ENCODE results near the gene IGDCC3. TPM values are rescaled to one million over a fixed set of nuclear protein-coding genes. Genes with fewer than 3 reads are reported as not detected.
"Not testable (repeated sequence)": the region's sequence is repeated elsewhere in the genome, so short reads cannot be mapped to it uniquely, and the experiment has no call there.

IGDCC3 gene
- polyA plus RNA-seq, 4 donors = 4.1 to 11.9 (median 7.3) TPM

GRCh38 chr15:65408324-65409035 lies 30.7 kb upstream of the IGDCC3 start:
- no peak for DNase-seq (ENCODE audit: low read depth in 4 of 4, low spot score in 3 of 4)

DNA sequence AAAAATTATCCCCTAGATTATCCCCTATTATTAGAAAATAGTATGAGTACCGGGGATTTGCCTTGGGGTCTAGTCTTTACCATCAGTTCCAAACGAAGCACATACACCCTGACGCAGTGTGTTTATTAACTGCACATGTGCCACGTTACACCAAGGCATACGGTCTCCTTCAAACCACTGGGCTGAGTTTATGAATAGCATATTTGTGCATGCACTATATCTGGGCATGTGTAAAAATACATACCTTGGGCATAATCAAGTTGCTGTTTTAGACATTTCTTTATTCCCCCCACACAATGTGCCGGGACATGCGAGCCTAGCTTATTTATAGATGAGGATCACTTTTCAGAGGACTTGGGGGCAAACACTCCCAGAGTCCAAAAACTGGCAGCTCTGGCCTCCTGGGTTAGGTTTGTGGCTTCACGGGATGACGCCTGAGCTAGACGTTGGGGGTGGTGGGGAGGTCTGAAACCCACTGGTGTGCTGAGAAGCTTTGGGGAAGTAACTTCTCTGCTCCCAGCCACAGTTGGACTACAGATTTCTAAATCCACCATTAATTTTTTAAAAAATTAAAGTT lies 28.7 kb upstream of the IGDCC3 start:
- no peak for DNase-seq (ENCODE audit: low read depth in 4 of 4, low spot score in 3 of 4)

GRCh38 chr15:65405791-65406423 lies 28.1 kb upstream of the IGDCC3 start:
- DNase-seq (ENCODE audit: low read depth in 4 of 4, low spot score in 3 of 4) = no peak

DNA sequence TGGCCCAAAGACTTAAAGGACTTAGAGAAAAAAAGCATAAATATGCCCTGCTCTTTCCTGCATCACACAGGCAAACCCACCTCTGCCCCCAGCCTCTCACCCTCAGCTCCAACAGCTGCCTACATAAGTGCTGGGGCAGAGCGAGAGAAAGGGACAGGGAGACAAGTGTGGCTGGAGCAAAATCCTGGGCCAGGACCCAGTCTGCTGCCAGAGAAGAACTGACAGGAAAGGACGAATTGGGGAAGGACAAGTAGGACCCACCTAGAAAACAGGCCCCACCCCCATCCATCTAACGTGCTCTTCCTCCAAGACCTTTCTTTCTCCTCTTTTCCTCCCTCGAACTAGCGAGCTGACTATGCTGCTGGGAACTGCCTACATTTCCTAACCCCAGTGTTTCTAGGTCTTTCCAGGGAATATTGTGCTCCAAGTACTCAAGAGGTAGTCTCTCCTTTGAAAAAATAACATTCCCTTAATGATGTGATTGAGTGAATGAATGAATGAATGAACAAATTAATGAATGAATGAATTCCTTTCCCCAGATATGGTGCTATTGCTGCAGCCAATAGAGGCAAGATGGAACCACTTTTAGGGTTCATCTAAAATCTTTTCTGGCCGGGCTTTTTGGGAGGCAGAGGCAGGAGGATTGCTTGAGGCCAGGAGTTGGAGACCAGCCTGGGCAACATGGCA lies 26.5 kb upstream of the IGDCC3 start:
- DNase-seq (ENCODE audit: low read depth in 4 of 4, low spot score in 3 of 4) = no peak

DNA sequence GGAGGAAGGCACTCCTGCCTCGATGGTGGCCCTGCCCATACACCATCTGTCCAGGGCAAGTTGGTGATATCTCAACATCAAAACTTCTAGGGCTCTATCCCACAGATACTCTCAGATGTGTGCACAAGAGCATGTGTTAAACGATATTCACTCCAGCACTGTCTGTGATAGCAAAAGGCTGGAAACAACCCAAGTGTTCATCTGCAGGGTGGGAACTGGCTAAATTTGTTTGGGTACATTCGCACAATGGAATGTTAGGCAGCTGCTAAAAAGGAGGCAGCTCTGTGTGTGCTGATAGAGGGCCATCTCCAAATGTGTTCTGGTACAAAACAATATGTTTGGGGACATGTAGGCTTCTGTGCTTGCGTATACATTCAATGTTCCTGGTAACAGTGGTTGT lies 25.2 kb upstream of the IGDCC3 start:
- DNase-seq (ENCODE audit: low read depth in 4 of 4, low spot score in 3 of 4) = no peak

GRCh38 chr15:65401611-65402240 lies 23.9 kb upstream of the IGDCC3 start:
- DNase-seq (ENCODE audit: low read depth in 4 of 4, low spot score in 3 of 4) = no peak

- DNase-seq (ENCODE audit: low read depth in 4 of 4, low spot score in 3 of 4) = peak in 1 of 4 donors; percentile 70
These were observed 23.2 kb upstream of the IGDCC3 start for GRCh38 chr15:65400760-65401610.

DNA sequence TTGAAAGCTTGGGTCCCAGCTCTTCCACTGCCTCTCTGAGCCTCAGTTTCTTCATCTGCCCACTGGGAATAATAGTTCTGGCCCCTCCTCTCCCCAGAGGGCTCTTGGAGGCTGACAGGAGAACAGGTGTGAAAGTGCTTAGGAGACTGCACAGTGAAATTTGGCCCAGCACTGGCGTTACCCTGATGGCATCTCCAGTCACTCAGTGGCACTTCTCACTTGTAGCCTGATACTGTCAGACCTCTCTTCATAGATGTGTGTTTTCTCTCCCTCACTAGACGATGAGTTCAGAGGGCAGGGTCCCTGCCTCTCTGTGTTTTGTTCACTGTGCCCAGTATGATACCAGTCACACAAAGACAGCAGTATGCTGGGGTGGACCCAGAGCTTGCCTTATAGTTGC lies 22.2 kb upstream of the IGDCC3 start:
- no peak for DNase-seq (ENCODE audit: low read depth in 4 of 4, low spot score in 3 of 4)

DNA sequence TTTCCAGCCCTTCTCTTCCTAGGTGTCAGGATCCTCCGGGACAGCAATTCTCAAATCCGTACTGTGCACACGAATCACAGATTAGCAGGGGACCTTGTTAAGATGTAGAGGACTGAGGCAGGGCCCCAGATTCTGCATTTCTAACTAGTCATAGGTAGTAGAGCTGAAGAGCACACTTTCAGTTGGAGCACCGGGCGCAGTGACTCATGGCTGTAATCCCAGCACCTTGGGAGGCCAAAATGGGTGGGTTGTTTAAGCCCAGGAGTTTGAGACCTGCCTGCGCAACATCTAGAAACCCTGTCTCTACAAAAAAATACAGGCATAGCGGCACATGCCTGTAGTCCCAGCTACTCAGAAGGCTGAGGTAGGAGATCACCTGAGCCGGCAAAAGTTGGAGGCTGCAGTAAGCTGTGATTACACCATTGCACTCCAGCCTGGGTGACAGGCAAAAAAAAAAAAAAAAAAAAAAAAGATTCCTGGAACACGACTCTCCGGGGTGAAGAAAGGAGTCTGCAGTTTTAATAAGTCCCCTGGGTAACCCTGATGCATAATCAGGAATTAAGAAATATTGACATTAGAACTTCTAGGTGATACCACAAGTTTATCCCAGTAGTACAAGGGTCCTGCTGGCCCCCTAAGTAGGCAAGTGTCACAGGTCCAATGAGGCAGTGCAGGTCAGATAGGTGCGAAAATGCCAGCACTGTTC lies 21.4 kb upstream of the IGDCC3 start:
- no peak for DNase-seq (ENCODE audit: low read depth in 4 of 4, low spot score in 3 of 4)

- not testable (repeated sequence) for DNase-seq (ENCODE audit: low read depth in 4 of 4, low spot score in 3 of 4)
These were observed 20.7 kb upstream of the IGDCC3 start for GRCh38 chr15:65398486-65398885.

DNA sequence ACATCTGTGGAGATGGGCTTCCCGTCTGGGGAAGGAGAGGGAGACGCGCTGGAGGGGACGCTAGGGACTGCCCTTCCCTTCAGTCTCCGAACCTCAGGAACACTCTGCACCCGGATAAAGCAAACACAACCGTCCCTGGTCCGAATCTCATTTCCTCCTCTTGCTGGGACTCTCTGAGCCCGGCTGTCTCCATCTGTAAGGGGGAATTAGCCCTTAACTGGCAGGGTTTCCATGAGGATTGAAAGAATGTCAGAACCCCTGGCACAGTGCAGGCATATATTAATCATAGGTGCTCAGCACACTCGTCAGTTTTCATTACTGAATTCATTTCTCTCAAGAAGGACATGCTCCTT lies 19.1 kb upstream of the IGDCC3 start:
- no peak for DNase-seq (ENCODE audit: low read depth in 4 of 4, low spot score in 3 of 4)

DNA sequence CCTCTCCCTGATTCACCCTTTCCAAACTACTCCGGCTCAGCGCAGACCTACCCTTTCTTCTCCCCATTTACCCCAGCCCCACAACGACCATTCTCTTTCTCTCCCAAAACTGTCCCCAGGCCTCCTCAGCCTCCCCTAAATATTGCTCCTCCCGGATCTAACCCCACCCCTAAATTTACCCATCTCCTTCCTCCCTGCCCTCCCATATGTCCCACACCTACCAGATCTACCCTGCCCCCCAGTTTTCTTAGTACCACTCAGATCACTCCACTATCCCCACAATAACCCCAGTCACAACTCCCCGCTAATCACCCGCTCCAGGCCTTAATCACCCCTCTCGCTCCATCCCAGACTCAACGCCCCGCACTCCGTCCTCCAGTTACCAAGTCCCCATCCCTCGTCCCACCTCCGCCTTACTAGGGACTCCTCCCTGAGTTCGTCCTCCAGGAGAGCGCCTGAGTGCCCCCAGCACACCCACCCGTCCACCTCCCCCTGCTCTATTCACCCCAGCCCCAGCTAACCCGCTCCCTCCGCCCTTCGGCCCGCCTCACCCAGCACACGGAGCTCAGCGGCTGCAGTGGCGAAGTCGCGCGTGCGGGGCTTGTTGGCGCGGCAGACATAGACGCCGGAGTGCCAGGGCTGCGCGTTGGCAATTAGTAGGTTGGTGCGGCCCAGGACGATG lies 18.6 kb upstream of the IGDCC3 start:
- no peak for DNase-seq (ENCODE audit: low read depth in 4 of 4, low spot score in 3 of 4)

GRCh38 chr15:65395567-65396202 lies 17.9 kb upstream of the IGDCC3 start:
- no peak for DNase-seq (ENCODE audit: low read depth in 4 of 4, low spot score in 3 of 4)

DNA sequence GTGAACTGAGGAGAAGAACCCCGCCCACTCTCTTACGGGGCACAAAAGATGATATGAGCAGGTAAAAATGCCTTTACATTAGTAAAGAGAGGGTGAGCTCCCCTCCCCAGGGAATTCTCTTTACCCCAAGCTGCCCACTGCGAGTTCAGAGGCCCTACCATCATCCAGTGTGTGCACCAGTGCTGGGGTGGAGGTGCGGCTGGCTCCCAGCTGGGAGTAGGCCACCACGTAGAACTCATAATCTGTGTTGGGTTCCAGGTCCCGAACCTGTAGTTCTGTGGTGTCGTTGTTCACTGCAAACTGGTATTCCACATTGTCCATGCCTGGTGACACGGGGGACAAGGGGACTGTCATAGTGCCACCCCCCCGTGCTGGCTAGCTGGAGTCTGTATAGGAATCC lies 17.1 kb upstream of the IGDCC3 start:
- DNase-seq (ENCODE audit: low read depth in 4 of 4, low spot score in 3 of 4) = no peak

- no peak for DNase-seq (ENCODE audit: low read depth in 4 of 4, low spot score in 3 of 4)
These were observed 16.5 kb upstream of the IGDCC3 start for GRCh38 chr15:65394280-65394789.

- DNase-seq (ENCODE audit: low read depth in 4 of 4, low spot score in 3 of 4) = no peak
These were observed 15.8 kb upstream of the IGDCC3 start for GRCh38 chr15:65393557-65393956.

- DNase-seq (ENCODE audit: low read depth in 4 of 4, low spot score in 3 of 4) = no peak
These were observed 15.3 kb upstream of the IGDCC3 start for GRCh38 chr15:65393091-65393490.

DNA sequence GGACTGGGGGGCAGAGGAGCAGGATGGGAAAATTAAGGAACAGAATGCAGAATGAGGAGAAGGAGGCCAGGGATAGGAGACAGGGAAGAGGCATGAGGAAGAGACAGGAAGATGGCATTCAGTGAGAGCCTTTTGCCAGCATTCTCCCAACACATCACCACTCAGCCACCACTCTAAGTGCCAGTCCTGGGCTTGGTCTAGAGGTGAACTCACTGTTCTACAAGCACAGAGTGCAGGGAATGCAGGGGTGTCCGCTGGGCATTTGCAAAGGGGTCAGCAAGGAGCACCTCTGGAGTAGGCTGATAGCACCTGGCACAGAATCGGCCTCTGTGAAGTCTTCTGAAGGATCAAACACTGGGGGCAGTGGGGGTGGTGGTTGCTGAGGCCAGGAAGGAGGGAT lies 14.6 kb upstream of the IGDCC3 start:
- DNase-seq (ENCODE audit: low read depth in 4 of 4, low spot score in 3 of 4) = no peak

Data from left renal pelvis (tissue), 4 donors.